Stomach (tissue), 9 donors: Measurements from ENCODE around the gene TEKTIP1. TPM values are rescaled to one million over a fixed set of nuclear protein-coding genes. Genes with fewer than 3 reads are reported as not detected.

Experiments used
- DNase-seq, 2 donors: peaks; one replicate each; pipeline versions ENCODE4 v3.0.0 to v3.0.0-alpha.2; 2013 to 2019
- H3K27ac ChIP-seq, 5 donors: fragments of 200-600 bp in 4 of 5; sonication (generic) in 4 of 5; one replicate each; pipeline ENCODE4 v1.5.1; 2013 to 2019; ENCODE audit warnings: mild to moderate bottlenecking in 1 of 5, moderate library complexity in 1 of 5
- H3K27me3 ChIP-seq, 3 donors: fragments of 200-600 bp; sonication (generic); one replicate each; pipeline ENCODE4 v1.5.1; 2017 to 2019; ENCODE audit warnings: mixed run types in 1 of 3
- H3K36me3 ChIP-seq, 4 donors: fragments of 200-600 bp; sonication (generic); 1 replicate in 3 of 4; 2 replicates in 1 of 4; pipeline ENCODE4 v1.5.1; 2016 to 2019
- H3K4me1 ChIP-seq, 4 donors: fragments of 200-600 bp; sonication (generic); one replicate each; pipeline ENCODE4 v1.5.1; 2016 to 2019
- H3K4me3 ChIP-seq, 4 donors: fragments of 200-600 bp; sonication (generic) in 3 of 4; one replicate each; pipeline ENCODE4 v1.5.1; 2016 to 2019; ENCODE audit warnings: mild to moderate bottlenecking in 1 of 4
- H3K9me3 ChIP-seq, 4 donors: fragments of 200-600 bp; sonication (generic); one replicate each; pipeline ENCODE4 v1.5.1; 2016 to 2019
- EP300 ChIP-seq: sonication (generic); formaldehyde crosslinking; IDR thresholded peaks from one replicate; pipeline ENCODE4 v1.6.1; 2017; ENCODE audit warnings: antibody characterized with exemption
- POLR2A ChIP-seq, 4 donors: fragments of 450-650 bp; IDR thresholded peaks; one replicate each; pipeline ENCODE4 v1.6.1; 2016; ENCODE audit warnings: antibody characterized with exemption in 4 of 4, control low read depth in 2 of 4, mild to moderate bottlenecking in 1 of 4, moderate library complexity in 1 of 4
- POLR2AphosphoS5 ChIP-seq, 3 donors: sonication (generic); formaldehyde crosslinking; IDR thresholded peaks; one replicate each; pipeline ENCODE4 v1.6.1; 2016; ENCODE audit warnings: antibody characterized with exemption in 3 of 3
- WGBS, 5 donors: extraction: QIAGEN DNeasy Blood & Tissue Kit in 3 of 5; methylation state at CpG; one replicate each; pipeline versions ENCODE4 v1.1.5 to v1.1.7; 2013 to 2018; 5-methylcytosine and 5-hydroxymethylcytosine counted together
- intact Hi-C: fragments of 100-400 bp; cut with DNase I; formaldehyde crosslinking; loops from one replicate; pipeline ENCODE4 v1.15.1; 2023; ENCODE audit warnings: low total_unique reads
- polyA plus RNA-seq, 3 donors: library from polyadenylated mRNA; stranded (reverse); fragments of 200-250 nt; gene quantifications; one replicate each; pipeline ENCODE4 v1.2.3, GENCODE V29; 2013
- total RNA-seq, 5 donors: library from RNA; depleted of rRNA; stranded (reverse); fragments of >200 nt; gene quantifications; one replicate each; pipeline versions ENCODE4 v1.1.0 to v1.2.3, GENCODE V29; 2014 to 2016
- TF ChIP-seq, protein P1 (sequence below), 7 experiments: fragments of 450-650 bp in 4 of 7; fragments of 200-600 bp in 3 of 7; sonication (generic) in 3 of 7; IDR thresholded peaks; one replicate each; pipeline ENCODE4 v1.5.1; 2016 to 2019; ENCODE audit warnings: antibody characterized with exemption in 7 of 7, control low read depth in 2 of 7, mild to moderate bottlenecking in 1 of 7
- donor health status: healthy with polysubstance abuse.
- donor health status: Bipolar disorder and iron deficiency.
- donor health status: healthy.

TEKTIP1 gene
- total and polyA plus RNA-seq, 8 donors, result 0.28 to 1.00 TPM; not detected in 6

DNA sequence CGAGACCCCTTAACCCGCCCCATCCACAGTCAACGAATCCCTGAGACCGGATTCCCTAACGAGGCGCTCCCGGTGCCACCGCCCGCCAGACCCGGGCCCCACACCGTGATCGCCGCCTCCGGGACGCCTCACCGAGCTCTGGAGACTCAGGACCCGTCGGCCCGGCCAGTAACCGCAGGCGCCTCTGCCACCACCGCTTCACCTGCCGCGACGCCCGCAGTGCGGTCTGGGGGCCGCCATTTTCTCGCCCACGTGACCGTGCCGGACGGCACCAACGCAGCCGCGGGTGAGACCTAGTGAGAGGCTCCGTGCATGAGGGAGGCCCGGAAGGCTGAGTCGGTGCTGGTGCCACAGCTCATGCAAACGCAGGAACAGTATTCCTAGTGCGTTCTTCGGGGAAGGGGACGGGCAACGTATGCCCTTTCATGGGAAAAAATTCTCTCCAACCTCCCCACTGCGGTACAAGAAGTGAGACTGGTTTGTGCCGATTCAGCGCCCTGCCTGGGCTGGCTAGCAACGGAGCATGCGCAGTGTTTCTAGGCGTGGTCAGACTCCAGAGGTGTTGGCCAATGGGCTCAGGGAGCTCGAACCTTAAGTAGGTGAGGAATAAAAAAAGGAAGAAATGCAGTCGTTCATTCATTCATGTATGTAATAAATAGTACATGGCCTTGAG is 38.4 kb upstream of the TEKTIP1 start, which contains the start of gene DOHH:
Gene DOHH (minus strand): TSS at position 246 of the 673 bp plus-strand sequence. CDS start 3,860 bp downstream, outside the sequence.
- Histone ChIP-seq H3K4me3 (peak within 1 kb of the TSS; percentile 81 to 100 (median 96)), H3K36me3 (peaks cover 7 to 25% (median 16%) of the 10 kb centered on the region in 4 donors), H3K27me3 (no peaks in the 10 kb centered on the region), H3K9me3 (no peaks in the 10 kb centered on the region), H3K27ac (peak within 1 kb of the TSS; percentile 69 to 96 (median 92)), H3K4me1 (peaks cover 20 to 34% (median 26%) of the 10 kb centered on the region in 4 donors)
- intact Hi-C loops, result no loop called here
- WGBS, 5 donors, result 0% methylated on average over 30 to 52 of the region's 52 CpGs
- peak; percentile 96 to 99 for DNase-seq
- TF ChIP-seq POLR2AphosphoS5 (IDR thresholded peaks at IDR 0.05), result peak in 2 of 3 donors; percentile 70 to 82
- TF ChIP-seq EP300, result no peak
- TF ChIP-seq, protein P1, sequence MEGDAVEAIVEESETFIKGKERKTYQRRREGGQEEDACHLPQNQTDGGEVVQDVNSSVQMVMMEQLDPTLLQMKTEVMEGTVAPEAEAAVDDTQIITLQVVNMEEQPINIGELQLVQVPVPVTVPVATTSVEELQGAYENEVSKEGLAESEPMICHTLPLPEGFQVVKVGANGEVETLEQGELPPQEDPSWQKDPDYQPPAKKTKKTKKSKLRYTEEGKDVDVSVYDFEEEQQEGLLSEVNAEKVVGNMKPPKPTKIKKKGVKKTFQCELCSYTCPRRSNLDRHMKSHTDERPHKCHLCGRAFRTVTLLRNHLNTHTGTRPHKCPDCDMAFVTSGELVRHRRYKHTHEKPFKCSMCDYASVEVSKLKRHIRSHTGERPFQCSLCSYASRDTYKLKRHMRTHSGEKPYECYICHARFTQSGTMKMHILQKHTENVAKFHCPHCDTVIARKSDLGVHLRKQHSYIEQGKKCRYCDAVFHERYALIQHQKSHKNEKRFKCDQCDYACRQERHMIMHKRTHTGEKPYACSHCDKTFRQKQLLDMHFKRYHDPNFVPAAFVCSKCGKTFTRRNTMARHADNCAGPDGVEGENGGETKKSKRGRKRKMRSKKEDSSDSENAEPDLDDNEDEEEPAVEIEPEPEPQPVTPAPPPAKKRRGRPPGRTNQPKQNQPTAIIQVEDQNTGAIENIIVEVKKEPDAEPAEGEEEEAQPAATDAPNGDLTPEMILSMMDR (IDR thresholded peaks at IDR 0.05), result peak in 1 of 7 experiments; percentile 7

DNA sequence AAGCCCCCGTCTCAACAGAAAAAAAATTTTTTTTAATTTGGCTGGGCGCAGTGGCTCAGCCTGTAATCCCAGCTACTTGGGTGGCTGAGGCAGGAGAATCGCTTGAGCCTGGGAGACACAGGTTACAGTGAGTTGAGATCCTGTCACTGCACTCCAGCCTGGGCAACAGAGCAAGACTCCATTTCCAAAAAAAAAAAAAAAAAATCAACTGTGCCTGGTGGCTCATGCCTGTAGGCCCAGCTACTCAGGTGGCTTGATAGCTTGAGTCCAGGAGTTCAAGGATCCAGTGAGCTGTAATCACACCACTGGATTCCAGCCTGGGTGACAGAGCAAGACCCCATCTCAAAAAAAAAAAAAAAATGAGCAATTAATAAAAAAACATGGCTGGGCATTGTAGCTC is 37.2 kb upstream of the TEKTIP1 start:
- no peak for TF ChIP-seq POLR2A (IDR thresholded peaks at IDR 0.05)
- no peak for TF ChIP-seq POLR2AphosphoS5 (IDR thresholded peaks at IDR 0.05)
- TF ChIP-seq EP300, result no peak
- TF ChIP-seq, protein P1 (IDR thresholded peaks at IDR 0.05), result no peak
- WGBS, 5 donors, result 84 to 98% (median 91%) methylated on average over 3 of the region's 3 CpGs; no CpG with 5 or more reads in 1 of the 5 donors
- peaks cover 21 to 37% (median 29%) of the 10 kb centered on the region in 4 donors for H3K4me1 ChIP-seq
- no peak for DNase-seq
- H3K27ac ChIP-seq, result no peak overlapping the region
- intact Hi-C loops, result no loop called here
- no peaks in the 10 kb centered on the region for H3K27me3 ChIP-seq
- peaks cover 0 to 13% (median 4%) of the 10 kb centered on the region in 4 donors for H3K36me3 ChIP-seq
- no peak overlapping the region for H3K4me3 ChIP-seq
- H3K9me3 ChIP-seq, result no peaks in the 10 kb centered on the region

DNA sequence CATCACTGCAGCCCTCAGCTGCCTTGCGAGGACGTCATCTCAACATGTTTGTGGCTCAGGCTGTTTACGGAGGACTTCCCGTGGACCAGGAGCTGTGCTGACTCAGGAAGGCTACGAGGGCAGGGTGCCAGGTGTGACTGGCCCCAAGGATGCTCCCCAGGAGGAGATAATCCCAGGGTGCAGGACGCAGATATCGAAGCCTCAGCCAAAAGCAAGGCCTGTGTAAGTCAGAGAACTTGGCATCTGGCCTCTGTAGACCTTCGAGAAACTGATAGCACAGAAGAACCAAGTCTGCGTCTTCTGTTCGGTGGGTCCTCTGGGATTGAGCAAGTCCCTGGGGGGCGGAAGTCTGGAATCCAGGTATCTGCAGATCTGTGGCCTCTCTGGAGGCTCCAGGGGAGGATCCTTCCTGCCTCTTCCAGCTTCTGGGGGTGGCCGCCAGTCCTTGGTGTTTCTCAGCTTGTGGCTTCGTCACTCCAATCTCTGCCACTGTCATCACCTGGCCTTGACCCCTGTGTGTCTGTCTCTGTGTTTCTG is 35.9 kb upstream of the TEKTIP1 start:
- Histone ChIP-seq H3K9me3 (no peaks in the 10 kb centered on the region), H3K27me3 (no peaks in the 10 kb centered on the region), H3K27ac (no peak overlapping the region), H3K4me3 (no peak overlapping the region), H3K4me1 (peaks cover 31 to 43% (median 41%) of the 10 kb centered on the region in 4 donors), H3K36me3 (no peaks in the 10 kb centered on the region)
- no peak for DNase-seq
- WGBS, 5 donors, result 81 to 86% (median 82%) methylated on average over 13 of the region's 13 CpGs
- TF ChIP-seq POLR2A (IDR thresholded peaks at IDR 0.05) (no peak), POLR2AphosphoS5 (IDR thresholded peaks at IDR 0.05) (no peak), EP300 (no peak)
- TF ChIP-seq, protein P1 (IDR thresholded peaks at IDR 0.05), result no peak
- intact Hi-C loops, result no loop called here

DNA sequence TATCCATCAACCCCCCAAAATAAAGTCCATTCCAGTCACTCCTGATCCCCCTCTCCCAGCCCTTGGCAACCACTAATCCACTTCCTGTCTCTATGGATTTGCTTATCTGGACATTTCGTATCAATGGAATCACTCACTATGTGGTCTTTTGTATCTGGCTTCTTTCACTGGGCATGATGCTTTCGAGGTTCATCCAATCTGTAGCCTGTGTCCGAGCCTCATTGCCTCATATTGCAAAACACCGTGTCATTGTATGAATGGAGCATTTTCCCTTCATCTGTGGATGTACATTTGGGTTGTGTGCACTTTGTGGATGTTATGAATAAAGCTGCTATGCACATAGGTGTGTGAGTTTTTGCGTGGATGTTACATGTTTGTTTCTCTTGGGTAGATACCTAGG is 34.2 kb upstream of the TEKTIP1 start:
- Histone ChIP-seq H3K27me3 (no peaks in the 10 kb centered on the region), H3K36me3 (peaks cover 4 to 12% (median 11%) of the 10 kb centered on the region in 4 donors), H3K4me1 (peaks cover 22 to 46% (median 45%) of the 10 kb centered on the region in 4 donors), H3K9me3 (no peaks in the 10 kb centered on the region), H3K27ac (no peak overlapping the region), H3K4me3 (peak overlapping the region in 1 of 4 donors; percentile 98)
- WGBS, 5 donors, result 78 to 82% (median 80%) methylated on average over 5 of the region's 5 CpGs
- intact Hi-C loops, result no loop called here
- DNase-seq, result no peak
- TF ChIP-seq EP300 (no peak), POLR2A (IDR thresholded peaks at IDR 0.05) (no peak), POLR2AphosphoS5 (IDR thresholded peaks at IDR 0.05) (no peak)
- TF ChIP-seq, protein P1 (IDR thresholded peaks at IDR 0.05), result no peak
